Rectal smooth muscle tissue (tissue), 1 donor: Measurements from ENCODE around the gene NTRK2.

Source experiments
- H3K27ac ChIP-seq: one replicate; pipeline ENCODE4 v1.7.0; 2013; ENCODE audit warnings: low read depth, low read length, inconsistent platforms
- H3K27me3 ChIP-seq: one replicate; pipeline ENCODE4 v1.7.0; 2013; ENCODE audit warnings: low read length; ENCODE audit not compliant: control insufficient read depth, insufficient read depth
- H3K36me3 ChIP-seq: one replicate; pipeline ENCODE4 v1.7.0; 2013; ENCODE audit warnings: low read length; ENCODE audit not compliant: control insufficient read depth, insufficient read depth
- H3K4me1 ChIP-seq: one replicate; pipeline ENCODE4 v1.7.0; 2013; ENCODE audit warnings: low read length; ENCODE audit not compliant: control insufficient read depth, insufficient read depth
- H3K4me3 ChIP-seq: one replicate; pipeline ENCODE4 v1.7.0; 2013; ENCODE audit warnings: low read length
- H3K9ac ChIP-seq: one replicate; pipeline ENCODE4 v1.7.0; 2013; ENCODE audit warnings: low read length

Gene NTRK2

DNA sequence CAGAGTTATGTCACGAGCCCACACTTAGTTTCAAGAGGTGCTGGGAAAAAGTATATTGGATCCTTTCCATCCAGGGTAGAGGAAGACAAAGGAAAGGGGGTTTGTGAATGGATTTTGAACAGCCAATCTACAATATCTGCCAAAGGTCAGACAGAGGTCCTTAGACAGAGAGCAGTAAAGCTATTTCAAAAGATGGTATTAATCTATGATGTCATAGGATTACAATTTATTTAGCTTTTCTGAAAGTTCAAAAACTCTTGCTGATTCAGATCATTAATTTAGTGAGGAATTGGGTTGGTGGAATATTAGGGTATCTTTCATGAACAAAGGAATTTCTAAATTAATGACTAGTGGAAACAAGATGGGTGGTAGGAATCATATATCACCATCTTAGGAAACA is 126.9 kb downstream of the NTRK2 start:
- Histone ChIP-seq H3K4me1 (no peaks in the 10 kb centered on the region), H3K36me3 (no peaks in the 10 kb centered on the region), H3K27me3 (no peaks in the 10 kb centered on the region), H3K27ac (no peak overlapping the region), H3K9ac (no peak overlapping the region), H3K4me3 (no peak overlapping the region)

DNA sequence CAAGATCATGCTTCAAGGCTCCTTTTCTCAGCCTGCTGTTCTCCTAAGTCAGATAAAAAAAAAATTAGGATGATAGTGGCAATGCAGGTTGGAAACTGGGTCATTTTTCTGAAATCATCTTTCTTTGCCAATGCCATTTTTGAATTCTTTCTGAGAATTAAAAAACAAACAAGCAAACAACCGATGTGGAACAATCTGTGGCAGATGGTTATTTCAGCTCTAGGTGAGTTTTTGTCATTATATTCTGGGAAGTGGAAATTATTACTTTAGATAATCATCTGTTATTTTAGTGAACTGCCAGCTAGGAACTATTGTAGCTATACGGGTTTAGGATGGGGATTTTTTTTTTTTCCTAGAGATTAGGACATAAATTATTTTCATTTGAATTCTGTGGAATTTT is 129.7 kb downstream of the NTRK2 start:
- Histone ChIP-seq H3K9ac (no peak overlapping the region), H3K36me3 (no peaks in the 10 kb centered on the region), H3K4me1 (no peaks in the 10 kb centered on the region), H3K4me3 (no peak overlapping the region), H3K27ac (no peak overlapping the region), H3K27me3 (no peaks in the 10 kb centered on the region)

DNA sequence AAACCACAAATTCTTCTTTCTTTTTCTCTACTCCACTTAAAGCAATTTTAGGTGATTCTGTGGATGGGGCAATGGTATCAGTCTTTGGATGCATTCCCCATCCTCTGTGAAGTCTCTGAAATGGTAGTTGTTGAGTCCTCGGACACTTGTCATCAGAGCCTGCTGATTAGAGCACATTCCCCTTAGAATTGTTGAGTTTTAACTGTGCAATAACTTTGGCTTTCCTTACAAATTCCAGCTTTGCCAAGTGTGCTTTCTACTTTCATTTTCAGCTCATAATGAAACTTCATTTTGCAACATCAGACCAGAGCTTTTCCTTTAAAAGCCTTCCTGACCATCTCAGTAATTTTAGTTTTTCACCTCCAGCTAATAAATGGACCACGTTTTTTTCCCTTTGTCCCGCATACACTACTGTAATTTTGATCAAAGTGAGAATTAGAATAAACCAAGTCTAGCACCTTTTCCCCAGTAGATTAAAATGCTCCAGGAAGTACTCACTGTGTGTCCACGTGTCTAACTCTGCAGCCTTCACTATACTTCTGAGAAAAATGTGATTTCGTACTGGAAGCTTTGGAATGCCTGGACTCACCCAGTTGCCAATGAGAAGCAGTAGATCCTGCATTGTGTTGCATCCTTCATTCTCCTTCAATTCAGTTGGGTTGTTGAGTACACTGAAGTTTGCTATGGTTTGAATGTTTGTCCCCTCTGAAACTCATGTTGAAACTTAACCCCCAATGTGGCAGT is 135.6 kb downstream of the NTRK2 start:
- Histone ChIP-seq H3K27ac (no peak overlapping the region), H3K4me3 (no peak overlapping the region), H3K4me1 (no peaks in the 10 kb centered on the region), H3K9ac (no peak overlapping the region), H3K36me3 (no peaks in the 10 kb centered on the region), H3K27me3 (no peaks in the 10 kb centered on the region)

DNA sequence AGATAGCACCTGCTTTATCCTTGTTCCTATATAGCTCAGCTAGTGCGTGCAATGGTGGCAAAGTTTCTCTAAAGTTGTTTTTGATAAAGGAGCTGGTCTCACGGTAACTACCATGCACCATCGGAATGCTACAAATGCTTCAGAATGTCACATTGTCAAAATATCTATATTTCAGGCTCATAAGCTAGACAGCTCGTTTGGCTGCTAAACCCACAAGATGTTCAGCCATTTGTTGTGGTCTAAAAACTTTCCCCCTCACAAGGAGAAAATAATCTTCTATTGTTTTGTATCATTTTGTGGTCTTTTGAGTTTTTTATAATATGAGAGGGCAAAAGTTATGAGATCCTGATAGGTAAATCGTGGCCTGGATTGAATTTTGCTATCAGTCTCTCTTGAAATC is 137.9 kb downstream of the NTRK2 start:
- no peaks in the 10 kb centered on the region for H3K27me3 ChIP-seq
- H3K4me1 ChIP-seq = no peaks in the 10 kb centered on the region
- no peak overlapping the region for H3K27ac ChIP-seq
- H3K9ac ChIP-seq = no peak overlapping the region
- no peaks in the 10 kb centered on the region for H3K36me3 ChIP-seq
- H3K4me3 ChIP-seq = no peak overlapping the region

GRCh38 chr9:84807870-84808390 is 138.4 kb downstream of the NTRK2 start:
- no peaks in the 10 kb centered on the region for H3K27me3 ChIP-seq
- H3K27ac ChIP-seq = no peak overlapping the region
- no peaks in the 10 kb centered on the region for H3K4me1 ChIP-seq
- H3K4me3 ChIP-seq = no peak overlapping the region
- H3K9ac ChIP-seq = no peak overlapping the region
- no peaks in the 10 kb centered on the region for H3K36me3 ChIP-seq

- Histone ChIP-seq H3K27ac (no peak overlapping the region), H3K4me1 (no peaks in the 10 kb centered on the region), H3K4me3 (no peak overlapping the region), H3K9ac (no peak overlapping the region), H3K27me3 (no peaks in the 10 kb centered on the region), H3K36me3 (no peaks in the 10 kb centered on the region)
Observed at GRCh38 chr9:84808416-84808815, 138.9 kb downstream of the NTRK2 start.

DNA sequence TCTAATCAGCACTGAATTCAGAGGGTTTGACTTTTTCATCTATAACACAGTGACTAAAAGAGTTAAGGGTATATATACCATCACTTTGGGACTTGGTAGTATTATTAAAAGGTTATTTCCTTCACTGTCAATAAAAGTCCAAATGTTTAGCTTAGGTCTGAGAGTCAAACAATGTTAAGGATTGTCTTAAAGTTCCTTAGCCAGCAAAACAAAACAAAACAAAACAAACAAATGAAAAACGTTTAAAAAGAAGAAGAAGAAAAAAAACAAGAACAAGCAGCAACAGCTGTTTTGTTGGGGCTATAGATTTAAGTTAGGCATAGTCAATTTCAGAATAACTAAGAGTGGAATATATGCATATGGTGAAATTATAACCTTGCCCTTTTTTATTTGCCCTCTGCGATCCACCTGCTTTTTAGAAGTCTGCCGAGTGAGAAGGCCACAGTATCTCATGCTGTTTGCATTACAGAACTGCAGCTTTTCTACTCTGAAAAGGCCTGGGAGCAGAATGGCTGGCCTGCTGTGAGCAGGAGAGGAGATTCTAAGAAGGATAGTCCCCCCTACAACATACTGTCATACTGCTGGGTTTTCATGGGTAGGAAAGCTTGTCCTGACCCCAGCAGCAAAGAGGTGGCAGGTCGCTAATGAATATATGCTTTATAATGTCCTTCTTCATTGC is 141.7 kb downstream of the NTRK2 start:
- H3K27ac ChIP-seq = no peak overlapping the region
- no peaks in the 10 kb centered on the region for H3K36me3 ChIP-seq
- H3K27me3 ChIP-seq = no peaks in the 10 kb centered on the region
- H3K4me1 ChIP-seq = no peaks in the 10 kb centered on the region
- H3K9ac ChIP-seq = no peak overlapping the region
- H3K4me3 ChIP-seq = no peak overlapping the region

- no peaks in the 10 kb centered on the region for H3K36me3 ChIP-seq
- H3K4me1 ChIP-seq = no peaks in the 10 kb centered on the region
- H3K27ac ChIP-seq = no peak overlapping the region
- no peak overlapping the region for H3K9ac ChIP-seq
- no peaks in the 10 kb centered on the region for H3K27me3 ChIP-seq
- no peak overlapping the region for H3K4me3 ChIP-seq
Observed at GRCh38 chr9:84811751-84812074, 142.2 kb downstream of the NTRK2 start.

- Histone ChIP-seq H3K27ac (no peak overlapping the region), H3K27me3 (no peaks in the 10 kb centered on the region), H3K4me1 (no peaks in the 10 kb centered on the region), H3K9ac (no peak overlapping the region), H3K4me3 (no peak overlapping the region), H3K36me3 (no peaks in the 10 kb centered on the region)
Observed at GRCh38 chr9:84812355-84812754, 142.8 kb downstream of the NTRK2 start.

DNA sequence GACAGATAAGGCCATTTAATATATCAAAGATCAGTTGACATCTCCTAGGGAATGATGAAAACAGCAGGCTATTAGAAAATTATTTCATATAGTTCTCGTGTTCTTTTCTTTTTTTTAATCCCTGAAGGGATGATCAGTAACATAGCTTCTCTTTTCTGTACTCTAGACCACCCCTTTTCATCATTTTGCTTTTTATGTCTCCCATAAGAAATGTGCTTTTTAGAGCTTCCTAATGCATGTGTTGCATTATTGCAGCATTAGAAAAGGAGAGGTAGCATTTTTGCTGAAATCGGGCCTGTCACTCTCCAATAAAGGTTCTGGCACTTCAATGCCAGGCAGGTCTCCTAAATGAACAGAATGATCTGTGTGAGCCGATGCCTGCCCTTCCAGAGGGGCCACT is 143.3 kb downstream of the NTRK2 start:
- no peak overlapping the region for H3K27ac ChIP-seq
- H3K4me3 ChIP-seq = no peak overlapping the region
- H3K9ac ChIP-seq = no peak overlapping the region
- H3K27me3 ChIP-seq = no peaks in the 10 kb centered on the region
- no peaks in the 10 kb centered on the region for H3K4me1 ChIP-seq
- no peaks in the 10 kb centered on the region for H3K36me3 ChIP-seq

GRCh38 chr9:84815554-84815953 is 146.0 kb downstream of the NTRK2 start:
- no peaks in the 10 kb centered on the region for H3K27me3 ChIP-seq
- no peaks in the 10 kb centered on the region for H3K4me1 ChIP-seq
- no peak overlapping the region for H3K4me3 ChIP-seq
- no peak overlapping the region for H3K27ac ChIP-seq
- no peak overlapping the region for H3K9ac ChIP-seq
- H3K36me3 ChIP-seq = no peaks in the 10 kb centered on the region

DNA sequence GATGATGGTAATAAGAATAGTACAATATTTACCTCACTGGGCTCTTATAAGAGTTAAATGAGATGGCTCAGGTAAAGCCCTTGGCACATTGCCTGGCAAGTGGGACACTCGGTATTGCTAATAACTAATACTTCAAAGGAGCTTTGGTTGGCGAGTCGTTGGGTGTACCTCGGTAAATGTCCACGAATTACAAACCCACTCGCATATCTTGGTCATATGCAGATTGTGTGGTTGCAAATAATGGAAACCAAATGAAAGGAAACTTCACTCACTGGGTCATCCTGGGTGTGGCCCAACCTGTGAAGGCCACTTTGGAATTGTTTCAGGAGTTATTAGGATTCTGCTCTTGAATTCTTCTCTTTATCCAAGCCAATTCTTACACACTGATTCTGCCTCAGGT is 147.5 kb downstream of the NTRK2 start:
- Histone ChIP-seq H3K9ac (no peak overlapping the region), H3K4me1 (no peaks in the 10 kb centered on the region), H3K36me3 (no peaks in the 10 kb centered on the region), H3K4me3 (no peak overlapping the region), H3K27me3 (no peaks in the 10 kb centered on the region), H3K27ac (no peak overlapping the region)

- H3K36me3 ChIP-seq = no peaks in the 10 kb centered on the region
- no peaks in the 10 kb centered on the region for H3K27me3 ChIP-seq
- no peak overlapping the region for H3K4me3 ChIP-seq
- H3K4me1 ChIP-seq = no peaks in the 10 kb centered on the region
- no peak overlapping the region for H3K9ac ChIP-seq
- no peak overlapping the region for H3K27ac ChIP-seq
Observed at GRCh38 chr9:84818791-84819190, 149.3 kb downstream of the NTRK2 start.
